ENCODE results near the gene INSL3.

INSL3 gene

DNA sequence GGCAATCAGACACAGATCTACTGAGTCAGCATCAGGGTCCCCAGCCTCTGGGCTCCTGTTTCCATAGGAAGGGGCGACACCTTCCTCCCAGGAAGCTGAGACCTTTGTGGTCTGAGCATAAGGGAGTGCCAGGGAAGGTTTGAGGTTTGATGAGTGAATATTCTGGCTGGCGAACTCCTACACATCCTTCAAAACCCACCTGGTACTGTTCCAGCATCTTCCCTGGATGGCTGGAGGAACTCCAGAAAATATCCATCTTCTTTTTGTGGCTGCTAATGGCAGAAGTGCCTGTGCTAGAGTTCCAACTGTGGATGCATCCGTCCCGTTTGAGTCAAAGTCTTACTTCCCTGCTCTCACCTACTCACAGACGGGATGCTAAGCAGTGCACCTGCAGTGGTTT lies 9.2 kb downstream of the INSL3 start:
- H3K4me1 ChIP-seq (ENCODE audit: insufficient read depth, poor library complexity, severe bottlenecking) = no peaks in the 10 kb centered on the region
- H3K4me3 ChIP-seq (ENCODE audit: severe bottlenecking) = no peak overlapping the region
- H3K36me3 ChIP-seq (ENCODE audit: low read depth) = peaks cover 19% of the 10 kb centered on the region
- ATAC-seq (ENCODE audit: low read depth) = no peak
- H3K27me3 ChIP-seq (ENCODE audit: insufficient read depth, poor library complexity, severe bottlenecking) = no peaks in the 10 kb centered on the region
- DNase-seq (ENCODE audit: low spot score) = no peak
- H3K9me3 ChIP-seq (ENCODE audit: severe bottlenecking) = no peaks in the 10 kb centered on the region
- H3K27ac ChIP-seq (ENCODE audit: poor library complexity, severe bottlenecking) = no peak overlapping the region
- TF ChIP-seq, protein P1, sequence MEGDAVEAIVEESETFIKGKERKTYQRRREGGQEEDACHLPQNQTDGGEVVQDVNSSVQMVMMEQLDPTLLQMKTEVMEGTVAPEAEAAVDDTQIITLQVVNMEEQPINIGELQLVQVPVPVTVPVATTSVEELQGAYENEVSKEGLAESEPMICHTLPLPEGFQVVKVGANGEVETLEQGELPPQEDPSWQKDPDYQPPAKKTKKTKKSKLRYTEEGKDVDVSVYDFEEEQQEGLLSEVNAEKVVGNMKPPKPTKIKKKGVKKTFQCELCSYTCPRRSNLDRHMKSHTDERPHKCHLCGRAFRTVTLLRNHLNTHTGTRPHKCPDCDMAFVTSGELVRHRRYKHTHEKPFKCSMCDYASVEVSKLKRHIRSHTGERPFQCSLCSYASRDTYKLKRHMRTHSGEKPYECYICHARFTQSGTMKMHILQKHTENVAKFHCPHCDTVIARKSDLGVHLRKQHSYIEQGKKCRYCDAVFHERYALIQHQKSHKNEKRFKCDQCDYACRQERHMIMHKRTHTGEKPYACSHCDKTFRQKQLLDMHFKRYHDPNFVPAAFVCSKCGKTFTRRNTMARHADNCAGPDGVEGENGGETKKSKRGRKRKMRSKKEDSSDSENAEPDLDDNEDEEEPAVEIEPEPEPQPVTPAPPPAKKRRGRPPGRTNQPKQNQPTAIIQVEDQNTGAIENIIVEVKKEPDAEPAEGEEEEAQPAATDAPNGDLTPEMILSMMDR (IDR thresholded peaks at IDR 0.05; ENCODE audit: poor library complexity, severe bottlenecking) = no peak

- TF ChIP-seq, protein P1 (IDR thresholded peaks at IDR 0.05; ENCODE audit: poor library complexity, severe bottlenecking) = no peak
- Histone ChIP-seq H3K36me3 (ENCODE audit: low read depth) (peaks cover 19% of the 10 kb centered on the region), H3K4me3 (ENCODE audit: severe bottlenecking) (no peak overlapping the region), H3K27me3 (ENCODE audit: insufficient read depth, poor library complexity, severe bottlenecking) (no peaks in the 10 kb centered on the region), H3K27ac (ENCODE audit: poor library complexity, severe bottlenecking) (no peak overlapping the region), H3K9me3 (ENCODE audit: severe bottlenecking) (no peaks in the 10 kb centered on the region), H3K4me1 (ENCODE audit: insufficient read depth, poor library complexity, severe bottlenecking) (no peaks in the 10 kb centered on the region)
- DNase-seq (ENCODE audit: low spot score) (no peak), ATAC-seq (ENCODE audit: low read depth) (no peak)
Measured at GRCh38 chr19:17811681-17812080, 9.6 kb downstream of the INSL3 start.

DNA sequence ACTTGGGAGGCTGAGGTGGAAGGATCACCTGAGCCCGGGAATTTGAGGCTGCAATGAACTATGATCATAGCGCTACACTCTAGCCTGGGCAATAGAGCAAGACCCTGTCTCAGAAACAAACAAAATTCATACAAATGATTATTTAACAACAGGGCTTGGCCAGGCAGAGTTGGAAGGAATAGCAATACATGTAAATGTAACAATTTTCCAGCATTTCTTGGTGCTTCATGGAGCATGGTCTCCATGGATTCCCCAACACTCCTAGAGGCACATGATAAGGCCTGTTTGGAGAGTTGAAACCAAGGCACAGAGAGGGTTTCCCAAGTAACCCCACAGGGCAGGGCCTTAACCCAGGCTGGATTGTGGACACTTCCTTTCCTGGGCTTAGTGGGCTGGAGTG lies 10.2 kb downstream of the INSL3 start:
- Histone ChIP-seq H3K9me3 (ENCODE audit: severe bottlenecking) (no peaks in the 10 kb centered on the region), H3K4me3 (ENCODE audit: severe bottlenecking) (no peak overlapping the region), H3K36me3 (ENCODE audit: low read depth) (peaks cover 19% of the 10 kb centered on the region), H3K4me1 (ENCODE audit: insufficient read depth, poor library complexity, severe bottlenecking) (no peaks in the 10 kb centered on the region), H3K27me3 (ENCODE audit: insufficient read depth, poor library complexity, severe bottlenecking) (no peaks in the 10 kb centered on the region), H3K27ac (ENCODE audit: poor library complexity, severe bottlenecking) (no peak overlapping the region)
- ATAC-seq (ENCODE audit: low read depth) (no peak), DNase-seq (ENCODE audit: low spot score) (no peak)
- TF ChIP-seq, protein P1 (IDR thresholded peaks at IDR 0.05; ENCODE audit: poor library complexity, severe bottlenecking) = no peak

DNA sequence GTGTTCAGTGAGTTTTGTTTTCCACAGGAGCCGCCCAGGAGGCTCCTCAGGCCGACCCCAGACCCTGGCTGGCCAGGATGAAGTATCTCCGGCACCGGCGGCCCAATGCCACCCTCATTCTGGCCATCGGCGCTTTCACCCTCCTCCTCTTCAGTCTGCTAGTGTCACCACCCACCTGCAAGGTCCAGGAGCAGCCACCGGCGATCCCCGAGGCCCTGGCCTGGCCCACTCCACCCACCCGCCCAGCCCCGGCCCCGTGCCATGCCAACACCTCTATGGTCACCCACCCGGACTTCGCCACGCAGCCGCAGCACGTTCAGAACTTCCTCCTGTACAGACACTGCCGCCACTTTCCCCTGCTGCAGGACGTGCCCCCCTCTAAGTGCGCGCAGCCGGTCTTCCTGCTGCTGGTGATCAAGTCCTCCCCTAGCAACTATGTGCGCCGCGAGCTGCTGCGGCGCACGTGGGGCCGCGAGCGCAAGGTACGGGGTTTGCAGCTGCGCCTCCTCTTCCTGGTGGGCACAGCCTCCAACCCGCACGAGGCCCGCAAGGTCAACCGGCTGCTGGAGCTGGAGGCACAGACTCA lies 13.5 kb downstream of the INSL3 start:
- no peak for DNase-seq (ENCODE audit: low spot score)
- H3K4me1 ChIP-seq (ENCODE audit: insufficient read depth, poor library complexity, severe bottlenecking) = no peaks in the 10 kb centered on the region
- no peaks in the 10 kb centered on the region for H3K27me3 ChIP-seq (ENCODE audit: insufficient read depth, poor library complexity, severe bottlenecking)
- peaks cover 19% of the 10 kb centered on the region for H3K36me3 ChIP-seq (ENCODE audit: low read depth)
- no peaks in the 10 kb centered on the region for H3K9me3 ChIP-seq (ENCODE audit: severe bottlenecking)
- ATAC-seq (ENCODE audit: low read depth) = no peak
- H3K27ac ChIP-seq (ENCODE audit: poor library complexity, severe bottlenecking) = no peak overlapping the region
- TF ChIP-seq, protein P1 (IDR thresholded peaks at IDR 0.05; ENCODE audit: poor library complexity, severe bottlenecking) = no peak
- no peak overlapping the region for H3K4me3 ChIP-seq (ENCODE audit: severe bottlenecking)

GRCh38 chr19:17806945-17807344 lies 14.4 kb downstream of the INSL3 start:
- no peak overlapping the region for H3K27ac ChIP-seq (ENCODE audit: poor library complexity, severe bottlenecking)
- TF ChIP-seq, protein P1 (IDR thresholded peaks at IDR 0.05; ENCODE audit: poor library complexity, severe bottlenecking) = no peak

More at GRCh38 chr19:17806945-17807344, 14.4 kb downstream of the INSL3 start:
- Histone ChIP-seq H3K4me1 (ENCODE audit: insufficient read depth, poor library complexity, severe bottlenecking) (no peaks in the 10 kb centered on the region), H3K9me3 (ENCODE audit: severe bottlenecking) (no peaks in the 10 kb centered on the region), H3K27me3 (ENCODE audit: insufficient read depth, poor library complexity, severe bottlenecking) (no peaks in the 10 kb centered on the region), H3K36me3 (ENCODE audit: low read depth) (peaks cover 19% of the 10 kb centered on the region), H3K4me3 (ENCODE audit: severe bottlenecking) (no peak overlapping the region)
- ATAC-seq (ENCODE audit: low read depth) (no peak; the same call in 2 of the 3 replicates), DNase-seq (ENCODE audit: low spot score) (no peak)
